ENCODE results near the gene SMO.
"Not testable (repeated sequence)": the region's sequence is repeated elsewhere in the genome, so short reads cannot be mapped to it uniquely, and the experiment has no call there.

SMO gene

DNA sequence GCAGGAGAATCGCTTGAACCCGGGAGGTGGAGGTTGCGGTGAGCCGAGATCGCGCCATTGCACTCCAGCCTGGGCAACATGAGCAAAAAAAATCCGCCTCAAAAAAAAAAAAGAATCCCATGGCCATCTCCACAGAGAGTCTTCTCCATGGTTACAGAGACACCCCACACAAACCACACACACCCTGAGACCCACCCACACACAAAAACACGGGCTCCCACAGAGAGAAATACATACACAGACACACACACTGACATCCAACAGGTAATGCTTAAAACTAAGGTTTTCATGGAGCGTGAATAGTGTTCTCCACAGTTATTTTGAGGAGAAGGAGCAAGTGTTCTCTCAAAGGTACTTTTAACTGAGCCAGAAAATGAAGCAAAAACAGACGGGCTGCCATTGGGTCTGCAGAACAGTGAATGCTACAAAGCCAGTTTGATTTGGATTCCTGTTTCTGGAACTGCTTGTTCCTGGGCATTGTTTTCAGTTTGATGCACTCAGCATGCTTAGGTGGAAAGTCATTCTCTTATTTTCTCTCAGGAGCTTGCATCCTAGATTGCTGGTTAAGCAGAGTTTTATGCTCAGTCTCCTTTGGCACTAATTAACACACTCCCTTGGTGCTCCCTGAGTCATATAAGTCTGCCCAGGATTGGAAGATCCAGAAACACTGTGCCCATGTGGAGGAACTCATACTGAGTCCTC is 51.8 kb downstream of the SMO start:
- DNase-seq (ENCODE audit: low read depth) = peak; percentile 18

DNA sequence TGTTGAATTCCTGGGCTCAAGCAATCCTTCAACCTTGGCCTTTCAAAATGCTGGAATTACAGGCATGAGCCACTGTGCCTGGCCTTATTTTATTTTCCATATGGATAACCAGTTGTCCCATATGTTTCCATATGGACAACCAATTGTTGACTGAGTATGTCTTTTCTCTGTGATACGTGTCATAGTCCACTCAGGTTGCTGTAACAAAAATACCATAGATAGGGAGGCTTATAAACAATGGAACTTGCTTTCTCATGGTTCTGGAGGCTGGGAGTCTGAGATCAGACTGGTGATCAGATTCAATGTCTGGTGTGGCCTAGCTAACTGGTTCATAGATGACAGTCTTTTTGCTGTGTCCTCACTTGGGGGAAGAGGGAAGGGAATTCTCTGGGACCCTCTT is 55.8 kb downstream of the SMO start:
- no peak for DNase-seq (ENCODE audit: low read depth)

GRCh38 chr7:129245533-129245932 is 57.1 kb downstream of the SMO start:
- no peak for DNase-seq (ENCODE audit: low read depth)

DNA sequence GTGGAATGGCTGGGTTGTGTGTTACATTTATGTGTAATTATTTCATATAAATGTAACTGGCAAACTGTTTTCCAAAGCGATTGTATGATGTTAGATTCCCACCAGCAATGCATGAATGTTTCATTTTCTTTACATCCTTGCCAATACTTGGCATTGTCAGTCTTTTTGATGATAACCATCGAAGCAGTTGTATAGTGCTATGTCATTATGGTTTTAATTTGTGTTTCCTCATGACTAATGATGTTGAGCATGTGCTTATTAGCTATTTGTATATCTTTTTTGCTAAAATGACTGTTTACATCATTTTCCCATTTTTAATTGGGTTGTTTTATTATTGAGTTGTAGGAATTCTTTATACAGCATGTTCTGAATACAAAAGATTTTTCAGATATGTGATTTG is 58.7 kb downstream of the SMO start:
- DNase-seq (ENCODE audit: low read depth) = no peak

DNA sequence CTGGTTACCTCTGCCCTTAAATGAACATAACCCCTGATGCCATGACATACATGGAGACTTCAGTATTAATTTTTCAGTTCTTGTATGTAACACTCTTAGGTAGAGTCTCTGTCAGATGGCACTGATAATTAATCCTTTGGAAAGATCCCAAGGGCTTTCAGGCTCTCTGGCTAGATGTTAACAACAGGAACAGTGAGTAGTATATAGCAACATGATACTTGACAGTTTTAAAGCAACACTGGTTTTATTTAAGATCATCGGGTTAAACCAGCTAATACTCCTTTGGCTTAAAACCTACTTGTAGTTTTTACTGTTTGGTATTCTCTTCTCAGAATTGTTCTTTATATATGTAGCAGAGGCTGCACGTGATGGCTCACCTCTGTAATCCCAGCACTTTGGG is 63.7 kb downstream of the SMO start:
- no peak for DNase-seq (ENCODE audit: low read depth)

DNA sequence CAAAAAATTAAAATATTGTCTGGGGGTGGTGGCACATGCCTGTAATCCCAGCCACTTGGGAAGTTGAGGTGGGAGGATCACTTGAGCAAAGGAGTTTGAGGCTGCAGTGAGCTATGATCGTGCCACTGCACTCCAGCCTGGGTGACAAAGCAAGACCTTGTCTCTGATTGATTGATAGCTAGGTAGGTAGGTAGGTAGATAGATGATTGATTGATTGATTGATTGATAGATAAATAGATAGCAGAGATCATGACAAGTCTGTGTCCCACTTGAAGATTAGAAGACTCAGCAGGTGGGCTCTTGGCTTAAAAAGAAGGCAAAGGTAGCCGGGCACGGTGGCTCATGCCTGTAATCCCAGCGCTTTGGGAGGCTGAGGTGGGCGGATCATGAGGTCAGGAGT is 64.2 kb downstream of the SMO start:
- DNase-seq (ENCODE audit: low read depth) = not testable (repeated sequence)

GRCh38 chr7:129255800-129256199 is 67.4 kb downstream of the SMO start:
- DNase-seq (ENCODE audit: low read depth) = no peak

GRCh38 chr7:129256221-129256620 is 67.8 kb downstream of the SMO start:
- DNase-seq (ENCODE audit: low read depth) = no peak

- no peak for DNase-seq (ENCODE audit: low read depth)
These were observed 68.7 kb downstream of the SMO start for GRCh38 chr7:129257168-129257567.

DNA sequence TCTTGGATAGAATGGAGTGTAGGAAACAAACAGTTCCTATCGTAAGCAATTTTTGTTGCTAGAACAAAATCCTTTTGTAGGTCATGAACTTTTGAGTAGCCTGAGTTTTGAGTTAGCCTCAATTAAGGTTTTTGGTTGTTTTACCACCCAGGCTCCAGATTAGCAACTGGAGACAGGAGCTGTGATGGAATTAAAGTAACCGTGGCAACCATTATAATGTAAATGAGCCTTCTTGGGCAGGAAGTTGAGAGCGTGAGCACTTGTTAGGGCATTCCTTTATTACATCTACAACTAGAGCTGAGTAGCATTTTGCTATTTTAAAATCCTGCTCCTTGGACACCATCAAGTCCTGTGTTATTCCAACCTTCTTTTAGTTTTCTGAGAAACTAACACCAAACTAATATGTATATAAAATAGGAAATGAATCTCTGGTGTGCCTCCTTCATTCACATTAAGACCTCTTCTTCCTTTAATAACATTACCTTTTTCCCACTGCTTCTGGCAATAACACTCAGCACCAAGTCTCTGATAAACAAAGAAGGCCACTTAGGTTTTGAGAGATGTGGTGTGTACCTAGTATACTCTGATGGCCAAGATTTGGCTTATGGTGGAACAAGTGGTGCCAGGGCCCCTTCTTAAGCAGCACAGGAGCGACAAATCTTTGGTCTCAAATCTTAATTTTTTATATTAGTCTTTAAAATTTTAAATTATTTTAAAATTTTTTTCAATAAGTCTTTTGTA is 70.4 kb downstream of the SMO start:
- DNase-seq (ENCODE audit: low read depth) = no peak

- peak; percentile 31 for DNase-seq (ENCODE audit: low read depth)
These were observed 73.9 kb downstream of the SMO start for GRCh38 chr7:129262324-129262723.
